Body of pancreas (tissue), 4 donors: Measurements from ENCODE around the gene JSRP1. TPM values are rescaled to one million over a fixed set of nuclear protein-coding genes. Genes with fewer than 3 reads are reported as not detected.

ENCODE experiments used
- ATAC-seq: fragments of 150-250 bp; one replicate; pipeline ENCODE4 v1.9.1; 2016
- DNase-seq, 4 donors: peaks; one replicate each; pipeline ENCODE4 v3.0.0-alpha.2; 2019
- H3K27ac ChIP-seq, 4 donors: fragments of 200-600 bp; sonication (generic); 1 replicate in 3 of 4; 2 replicates in 1 of 4; pipeline versions ENCODE4 v1.5.1 to v1.6.1; 2016 to 2019; ENCODE audit warnings: mild to moderate bottlenecking in 1 of 4, mixed read lengths in 1 of 4, moderate library complexity in 1 of 4
- H3K27me3 ChIP-seq, 2 donors: fragments of 200-600 bp; sonication (generic); one replicate each; pipeline ENCODE4 v1.6.0; 2016; ENCODE audit warnings: mild to moderate bottlenecking in 1 of 2
- H3K36me3 ChIP-seq, 2 donors: fragments of 200-600 bp; sonication (generic); replicated peaks in 1 of 2; 2 replicates each; pipeline ENCODE4 v1.5.1; 2016; ENCODE audit warnings: low read depth in 2 of 2; ENCODE audit not compliant: insufficient read depth in 1 of 2
- H3K4me1 ChIP-seq: fragments of 200-600 bp; sonication (generic); one replicate; pipeline ENCODE4 v1.6.0; 2016
- H3K4me3 ChIP-seq, 2 donors: fragments of 200-600 bp; sonication (generic); 1 replicate in 1 of 2; 2 replicates in 1 of 2; pipeline ENCODE4 v1.5.1; 2016 to 2019
- H3K9me3 ChIP-seq, 3 donors: fragments of 200-600 bp; sonication (generic); 1 replicate in 2 of 3; 2 replicates in 1 of 3; pipeline ENCODE4 v1.5.1; 2016
- CTCF ChIP-seq, 7 experiments: fragments of 450-650 bp in 4 of 7; fragments of 200-600 bp in 3 of 7; sonication (generic) in 3 of 7; IDR thresholded peaks; one replicate each; pipeline ENCODE4 v1.5.1; 2016 to 2019; ENCODE audit warnings: antibody characterized with exemption in 7 of 7
- POLR2A ChIP-seq, 3 donors: fragments of 450-650 bp; IDR thresholded peaks; one replicate each; pipeline ENCODE4 v1.6.1; 2016; ENCODE audit warnings: antibody characterized with exemption in 3 of 3, mild to moderate bottlenecking in 2 of 3
- WGBS, 2 donors: methylation state at CpG; one replicate each; pipeline ENCODE4 v1.1.5; 2017; 5-methylcytosine and 5-hydroxymethylcytosine counted together
- intact Hi-C: fragments of 100-400 bp; cut with DNase I; formaldehyde crosslinking; loops from one replicate; pipeline ENCODE4 v1.15.1; 2023
- total RNA-seq, 2 donors: library from RNA; depleted of rRNA; stranded (reverse); fragments of >200 nt; gene quantifications; one replicate each; pipeline ENCODE4 v1.1.0, GENCODE V29; 2016

JSRP1 gene
- total RNA-seq, 2 donors from 2014 or later = not detected

GRCh38 chr19:2230033-2230531 lies 26.1 kb downstream of the JSRP1 start:
- Histone ChIP-seq H3K9me3 (no peaks in the 10 kb centered on the region), H3K27me3 (no peaks in the 10 kb centered on the region), H3K4me1 (peaks cover 28% of the 10 kb centered on the region), H3K4me3 (no peak overlapping the region), H3K27ac (no peak overlapping the region), H3K36me3 (peaks cover 8 to 18% of the 10 kb centered on the region in 2 donors)
- no peak for TF ChIP-seq CTCF (IDR thresholded peaks at IDR 0.05)
- TF ChIP-seq POLR2A (IDR thresholded peaks at IDR 0.05) = no peak
- 95% methylated on average over 28 to 43 of the region's 43 CpGs for WGBS, 2 donors
- ATAC-seq (no peak), DNase-seq (no peak)
- intact Hi-C loops = no loop called here

GRCh38 chr19:2229103-2230032 lies 26.8 kb downstream of the JSRP1 start:
- no peak for TF ChIP-seq POLR2A (IDR thresholded peaks at IDR 0.05)
- no peak for TF ChIP-seq CTCF (IDR thresholded peaks at IDR 0.05)
- no peak for ATAC-seq
- Histone ChIP-seq H3K27ac (no peak overlapping the region), H3K4me1 (peaks cover 27% of the 10 kb centered on the region), H3K9me3 (no peaks in the 10 kb centered on the region), H3K4me3 (no peak overlapping the region), H3K27me3 (no peaks in the 10 kb centered on the region), H3K36me3 (peaks cover 8 to 18% of the 10 kb centered on the region in 2 donors)
- DNase-seq = no peak
- intact Hi-C loops = loop anchor here (5.0 kb wide), 1 partner anchor 57 kb away; no protein-coding TSS in a partner anchor
- 89 to 97% methylated on average over 15 to 37 of the region's 45 CpGs for WGBS, 2 donors

- Histone ChIP-seq H3K27ac (no peak overlapping the region), H3K4me3 (no peak overlapping the region), H3K27me3 (no peaks in the 10 kb centered on the region), H3K9me3 (no peaks in the 10 kb centered on the region), H3K4me1 (peaks cover 18% of the 10 kb centered on the region), H3K36me3 (peaks cover 8 to 22% of the 10 kb centered on the region in 2 donors)
- 92 to 93% methylated on average over 19 to 44 of the region's 48 CpGs for WGBS, 2 donors
- TF ChIP-seq CTCF (IDR thresholded peaks at IDR 0.05) (no peak), POLR2A (IDR thresholded peaks at IDR 0.05) (no peak)
- ATAC-seq (no peak), DNase-seq (no peak)
- intact Hi-C loops = loop anchor here (5.0 kb wide), 1 partner anchor 56 kb away; no protein-coding TSS in a partner anchor
Measured at GRCh38 chr19:2228157-2229030, 27.8 kb downstream of the JSRP1 start.

GRCh38 chr19:2227415-2228156 lies 28.6 kb downstream of the JSRP1 start:
- no peak overlapping the region for H3K27ac ChIP-seq
- TF ChIP-seq POLR2A (IDR thresholded peaks at IDR 0.05) = no peak
- no peak for TF ChIP-seq CTCF (IDR thresholded peaks at IDR 0.05)
- no peak for ATAC-seq
- no peaks in the 10 kb centered on the region for H3K27me3 ChIP-seq
- intact Hi-C loops = loop anchor here (5.0 kb wide), 1 partner anchor 55 kb away; no protein-coding TSS in a partner anchor
- peak in 1 of 4 donors; percentile 27 for DNase-seq
- WGBS, 2 donors = 93% methylated on average over 47 to 59 of the region's 67 CpGs
- H3K4me3 ChIP-seq = no peak overlapping the region
- peaks cover 11% of the 10 kb centered on the region for H3K4me1 ChIP-seq
- no peaks in the 10 kb centered on the region for H3K9me3 ChIP-seq
- peaks cover 8 to 24% of the 10 kb centered on the region in 2 donors for H3K36me3 ChIP-seq
